ENCODE data around the gene HMCN2.

HMCN2 gene

GRCh38 chr9:130327781-130328348 lies 62.3 kb downstream of the HMCN2 start:
- H3K4me3 ChIP-seq (ENCODE audit: low read depth, low read length): no peak overlapping the region
- TF ChIP-seq, protein P1, sequence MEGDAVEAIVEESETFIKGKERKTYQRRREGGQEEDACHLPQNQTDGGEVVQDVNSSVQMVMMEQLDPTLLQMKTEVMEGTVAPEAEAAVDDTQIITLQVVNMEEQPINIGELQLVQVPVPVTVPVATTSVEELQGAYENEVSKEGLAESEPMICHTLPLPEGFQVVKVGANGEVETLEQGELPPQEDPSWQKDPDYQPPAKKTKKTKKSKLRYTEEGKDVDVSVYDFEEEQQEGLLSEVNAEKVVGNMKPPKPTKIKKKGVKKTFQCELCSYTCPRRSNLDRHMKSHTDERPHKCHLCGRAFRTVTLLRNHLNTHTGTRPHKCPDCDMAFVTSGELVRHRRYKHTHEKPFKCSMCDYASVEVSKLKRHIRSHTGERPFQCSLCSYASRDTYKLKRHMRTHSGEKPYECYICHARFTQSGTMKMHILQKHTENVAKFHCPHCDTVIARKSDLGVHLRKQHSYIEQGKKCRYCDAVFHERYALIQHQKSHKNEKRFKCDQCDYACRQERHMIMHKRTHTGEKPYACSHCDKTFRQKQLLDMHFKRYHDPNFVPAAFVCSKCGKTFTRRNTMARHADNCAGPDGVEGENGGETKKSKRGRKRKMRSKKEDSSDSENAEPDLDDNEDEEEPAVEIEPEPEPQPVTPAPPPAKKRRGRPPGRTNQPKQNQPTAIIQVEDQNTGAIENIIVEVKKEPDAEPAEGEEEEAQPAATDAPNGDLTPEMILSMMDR (IDR thresholded peaks at IDR 0.05; ENCODE audit: low read depth, low read length): no peak
- in situ Hi-C loops (cut with HindIII; ENCODE audit: low sequenced_read_pairs): no loop called here
- DNase-seq (ENCODE audit: low read depth, low spot score): no peak

DNA sequence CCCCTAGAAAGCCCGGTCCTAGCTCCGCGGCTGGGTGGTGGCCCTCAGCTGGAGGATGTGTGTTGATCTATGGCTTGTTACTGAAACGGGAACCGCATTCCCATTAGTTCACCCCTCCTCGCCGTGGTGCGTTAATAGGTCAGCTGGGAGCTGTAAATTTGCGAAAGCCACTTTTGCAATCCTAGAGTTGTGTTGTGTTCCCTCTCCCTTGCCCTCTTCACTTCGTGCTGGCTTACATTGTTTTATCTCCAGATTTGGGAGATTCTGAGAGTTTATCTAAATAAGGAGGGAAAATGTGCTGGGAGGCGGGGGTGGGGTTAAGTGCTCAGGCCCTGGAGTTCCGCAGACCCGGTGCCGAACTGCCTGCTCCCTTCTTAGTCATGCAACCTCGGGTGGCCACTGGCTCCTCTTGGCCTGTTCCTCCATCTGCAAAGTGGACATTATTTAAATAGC lies 62.8 kb downstream of the HMCN2 start:
- no peak overlapping the region for H3K4me3 ChIP-seq (ENCODE audit: low read depth, low read length)
- no peak for DNase-seq (ENCODE audit: low read depth, low spot score)
- in situ Hi-C loops (cut with HindIII; ENCODE audit: low sequenced_read_pairs): no loop called here
- TF ChIP-seq, protein P1 (IDR thresholded peaks at IDR 0.05; ENCODE audit: low read depth, low read length): no peak

GRCh38 chr9:130329061-130329460 lies 63.5 kb downstream of the HMCN2 start:
- in situ Hi-C loops (cut with HindIII; ENCODE audit: low sequenced_read_pairs): no loop called here
- H3K4me3 ChIP-seq (ENCODE audit: low read depth, low read length): no peak overlapping the region
- no peak for DNase-seq (ENCODE audit: low read depth, low spot score)
- TF ChIP-seq, protein P1 (IDR thresholded peaks at IDR 0.05; ENCODE audit: low read depth, low read length): no peak

DNA sequence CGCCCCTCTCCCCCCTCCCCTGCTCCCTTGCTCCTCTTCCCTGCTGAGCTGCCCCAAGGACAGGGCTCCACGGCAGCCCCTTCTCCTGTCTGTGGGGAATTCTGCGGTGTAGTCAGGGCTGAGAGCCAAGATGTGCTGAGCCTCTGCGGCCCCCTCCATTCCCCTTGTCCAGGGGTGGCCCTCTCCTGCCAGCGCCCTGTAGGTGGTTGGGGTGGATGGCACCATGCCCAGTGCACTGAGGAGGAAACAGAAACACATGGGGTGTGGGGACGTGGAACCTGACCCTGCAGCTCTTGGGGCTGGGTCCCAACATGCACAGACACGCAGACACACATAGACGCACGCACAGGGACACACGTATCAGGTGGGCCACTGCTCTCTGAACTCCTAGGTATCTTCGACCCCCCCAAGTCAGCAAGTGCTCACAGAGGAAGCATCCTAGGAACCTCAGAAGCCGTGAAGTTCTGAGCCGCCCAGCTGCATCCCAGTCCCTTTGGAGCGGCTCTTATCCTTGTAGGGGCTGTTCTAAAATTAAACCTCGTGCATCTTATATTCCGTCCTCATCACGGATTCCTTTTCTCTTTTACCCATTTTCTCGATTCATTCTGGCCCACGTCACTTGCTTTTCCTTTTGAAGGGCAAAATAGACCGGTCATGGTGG lies 64.8 kb downstream of the HMCN2 start:
- in situ Hi-C loops (cut with HindIII; ENCODE audit: low sequenced_read_pairs): no loop called here
- TF ChIP-seq, protein P1 (IDR thresholded peaks at IDR 0.05; ENCODE audit: low read depth, low read length): no peak
- DNase-seq (ENCODE audit: low read depth, low spot score): no peak
- H3K4me3 ChIP-seq (ENCODE audit: low read depth, low read length): no peak overlapping the region

DNA sequence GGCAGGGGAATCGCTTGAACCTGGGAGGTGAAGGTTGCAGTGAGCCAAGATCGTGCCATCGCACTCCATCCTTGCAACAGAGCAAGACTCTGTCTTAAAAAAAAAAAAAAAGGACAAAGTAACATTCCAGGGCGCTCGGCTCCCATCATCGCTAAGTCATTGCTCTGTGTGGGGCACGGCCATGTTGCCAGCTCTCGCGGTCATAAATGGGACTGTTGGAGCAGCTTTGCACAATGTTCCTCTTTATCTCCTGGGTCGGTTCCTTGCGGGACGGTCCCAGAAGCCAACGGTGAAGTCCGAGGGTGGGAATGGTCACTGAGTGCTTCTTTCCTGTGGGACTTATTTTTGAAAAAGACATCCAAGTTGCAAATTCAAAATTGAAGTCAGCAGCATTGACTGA lies 65.5 kb downstream of the HMCN2 start:
- no peak for DNase-seq (ENCODE audit: low read depth, low spot score)
- TF ChIP-seq, protein P1 (IDR thresholded peaks at IDR 0.05; ENCODE audit: low read depth, low read length): no peak
- in situ Hi-C loops (cut with HindIII; ENCODE audit: low sequenced_read_pairs): no loop called here
- no peak overlapping the region for H3K4me3 ChIP-seq (ENCODE audit: low read depth, low read length)

GRCh38 chr9:130331573-130331972 lies 66.0 kb downstream of the HMCN2 start:
- TF ChIP-seq, protein P1 (IDR thresholded peaks at IDR 0.05; ENCODE audit: low read depth, low read length): no peak
- DNase-seq (ENCODE audit: low read depth, low spot score): no peak
- in situ Hi-C loops (cut with HindIII; ENCODE audit: low sequenced_read_pairs): no loop called here
- H3K4me3 ChIP-seq (ENCODE audit: low read depth, low read length): no peak overlapping the region
